IMR-90 (cell line): ENCODE data around the gene CYP19A1.

Source experiments
- BHLHE40 ChIP-seq: fragments of 150-350 bp; IDR thresholded peaks from 2 replicates; pipeline ENCODE4 v1.6.1; 2016; ENCODE audit warnings: mild to moderate bottlenecking, low read depth, low read length
- CEBPB ChIP-seq: IDR thresholded peaks from 2 replicates; pipeline ENCODE4 v1.6.1; 2012; ENCODE audit warnings: low read depth, low read length, improper control_type of control experiment
- CHD1 ChIP-seq: IDR thresholded peaks from 2 replicates; pipeline ENCODE4 v1.6.1; 2012; ENCODE audit warnings: low read depth, low read length, improper control_type of control experiment
- CTCF ChIP-seq: conservative IDR thresholded peaks from 2 replicates; pipeline ENCODE4 v1.5.1; 2012; ENCODE audit warnings: mild to moderate bottlenecking, low read depth, low read length, improper control_type of control experiment
- FOS ChIP-seq: fragments of 150-350 bp; IDR thresholded peaks from 2 replicates; pipeline ENCODE4 v1.6.1; 2016; ENCODE audit warnings: low read depth, low read length
- MAFK ChIP-seq: IDR thresholded peaks from 2 replicates; pipeline ENCODE4 v1.6.1; 2012; ENCODE audit warnings: low read depth, low read length, improper control_type of control experiment
- POLR2A ChIP-seq: IDR thresholded peaks from 2 replicates; pipeline ENCODE4 v1.6.1; 2012; ENCODE audit warnings: mild to moderate bottlenecking, low read depth, low read length
- RAD21 ChIP-seq: IDR thresholded peaks from 2 replicates; pipeline ENCODE4 v1.6.1; 2012; ENCODE audit warnings: low read length, improper control_type of control experiment
- RCOR1 ChIP-seq: IDR thresholded peaks from 2 replicates; pipeline ENCODE4 v1.6.1; 2012; ENCODE audit warnings: mild to moderate bottlenecking, low read length, improper control_type of control experiment; ENCODE audit not compliant: insufficient replicate concordance
- RFX5 ChIP-seq: IDR thresholded peaks from 2 replicates; pipeline ENCODE4 v1.8.0; 2012; ENCODE audit warnings: low read depth, mild to moderate bottlenecking, low read length, moderate library complexity
- USF2 ChIP-seq: fragments of 150-350 bp; IDR thresholded peaks from 2 replicates; pipeline ENCODE4 v1.6.1; 2017; ENCODE audit warnings: mild to moderate bottlenecking, antibody characterized with exemption, low read length, low read depth

- TF ChIP-seq CTCF, result no peak
- TF ChIP-seq CEBPB, result no peak
- TF ChIP-seq FOS, result no peak
- TF ChIP-seq POLR2A, result no peak
- TF ChIP-seq USF2, result no peak
- TF ChIP-seq RFX5, result no peak
- no peak for TF ChIP-seq RAD21
- no peak for TF ChIP-seq RCOR1
- TF ChIP-seq CHD1, result no peak
- TF ChIP-seq MAFK, result no peak
- TF ChIP-seq BHLHE40, result no peak
These were observed 142.9 kb downstream of the CYP19A1 start for GRCh38 chr15:51195459-51195858.
